Measurements from ENCODE around the gene CACNA2D4. TPM values are rescaled to one million over a fixed set of nuclear protein-coding genes. Genes with fewer than 3 reads are reported as not detected.

CACNA2D4 gene
- total and polyA plus RNA-seq, 4 donors = 0.95 to 1.8 (median 1.7) TPM

GRCh38 chr12:1837541-1838204, 80.8 kb downstream of the CACNA2D4 start:
- Histone ChIP-seq H3K4me1 (ENCODE audit: control insufficient read depth, insufficient read depth, low read length) (peaks cover 62% of the 10 kb centered on the region), H3K9me3 (ENCODE audit: control insufficient read depth, insufficient read depth, low read length) (no peaks in the 10 kb centered on the region), H3K4me3 (ENCODE audit: low read depth, low read length) (no peak overlapping the region), H3K27me3 (ENCODE audit: control insufficient read depth, insufficient read depth, low read length) (no peaks in the 10 kb centered on the region), H3K27ac (ENCODE audit: low read depth, low read length) (peak overlapping the region; percentile 52), H3K36me3 (ENCODE audit: control insufficient read depth, insufficient read depth, low read length) (peaks cover 19% of the 10 kb centered on the region)
- no peak for DNase-seq (ENCODE audit: low read depth in 4 of 6, low spot score in 6 of 6)
- WGBS (ENCODE audit: insufficient coverage) = 45% methylated on average over 9 of the region's 12 CpGs

- peak in 2 of 6 donors; percentile 69 to 78 for DNase-seq (ENCODE audit: low read depth in 4 of 6, low spot score in 6 of 6)
- peaks cover 1% of the 10 kb centered on the region for H3K27me3 ChIP-seq (ENCODE audit: control insufficient read depth, insufficient read depth, low read length)
- H3K4me1 ChIP-seq (ENCODE audit: control insufficient read depth, insufficient read depth, low read length) = peaks cover 63% of the 10 kb centered on the region
- WGBS (ENCODE audit: insufficient coverage) = 38% methylated on average over 18 of the region's 22 CpGs
- no peak overlapping the region for H3K4me3 ChIP-seq (ENCODE audit: low read depth, low read length)
- no peak overlapping the region for H3K27ac ChIP-seq (ENCODE audit: low read depth, low read length)
- H3K9me3 ChIP-seq (ENCODE audit: control insufficient read depth, insufficient read depth, low read length) = no peaks in the 10 kb centered on the region
- H3K36me3 ChIP-seq (ENCODE audit: control insufficient read depth, insufficient read depth, low read length) = peaks cover 19% of the 10 kb centered on the region
Observed at GRCh38 chr12:1836854-1837421, 81.5 kb downstream of the CACNA2D4 start.

GRCh38 chr12:1836241-1836803, 82.1 kb downstream of the CACNA2D4 start:
- H3K36me3 ChIP-seq (ENCODE audit: control insufficient read depth, insufficient read depth, low read length) = peaks cover 21% of the 10 kb centered on the region
- DNase-seq (ENCODE audit: low read depth in 4 of 6, low spot score in 6 of 6) = no peak
- WGBS (ENCODE audit: insufficient coverage) = 78% methylated on average over 6 of the region's 7 CpGs
- no peak overlapping the region for H3K4me3 ChIP-seq (ENCODE audit: low read depth, low read length)
- H3K9me3 ChIP-seq (ENCODE audit: control insufficient read depth, insufficient read depth, low read length) = no peaks in the 10 kb centered on the region
- peaks cover 3% of the 10 kb centered on the region for H3K27me3 ChIP-seq (ENCODE audit: control insufficient read depth, insufficient read depth, low read length)
- H3K27ac ChIP-seq (ENCODE audit: low read depth, low read length) = no peak overlapping the region
- H3K4me1 ChIP-seq (ENCODE audit: control insufficient read depth, insufficient read depth, low read length) = peaks cover 65% of the 10 kb centered on the region

GRCh38 chr12:1835211-1836131, 83.0 kb downstream of the CACNA2D4 start:
- Histone ChIP-seq H3K27ac (ENCODE audit: low read depth, low read length) (no peak overlapping the region), H3K4me1 (ENCODE audit: control insufficient read depth, insufficient read depth, low read length) (peaks cover 70% of the 10 kb centered on the region), H3K36me3 (ENCODE audit: control insufficient read depth, insufficient read depth, low read length) (peaks cover 27% of the 10 kb centered on the region), H3K9me3 (ENCODE audit: control insufficient read depth, insufficient read depth, low read length) (no peaks in the 10 kb centered on the region), H3K27me3 (ENCODE audit: control insufficient read depth, insufficient read depth, low read length) (peaks cover 10% of the 10 kb centered on the region), H3K4me3 (ENCODE audit: low read depth, low read length) (no peak overlapping the region)
- DNase-seq (ENCODE audit: low read depth in 4 of 6, low spot score in 6 of 6) = peak in 1 of 6 donors; percentile 34
- 65% methylated on average over 22 of the region's 22 CpGs for WGBS (ENCODE audit: insufficient coverage)

GRCh38 chr12:1834186-1834925, 84.1 kb downstream of the CACNA2D4 start:
- DNase-seq (ENCODE audit: low read depth in 4 of 6, low spot score in 6 of 6) = no peak
- Histone ChIP-seq H3K27ac (ENCODE audit: low read depth, low read length) (no peak overlapping the region), H3K36me3 (ENCODE audit: control insufficient read depth, insufficient read depth, low read length) (peaks cover 27% of the 10 kb centered on the region), H3K9me3 (ENCODE audit: control insufficient read depth, insufficient read depth, low read length) (no peaks in the 10 kb centered on the region), H3K4me3 (ENCODE audit: low read depth, low read length) (no peak overlapping the region), H3K4me1 (ENCODE audit: control insufficient read depth, insufficient read depth, low read length) (peaks cover 67% of the 10 kb centered on the region), H3K27me3 (ENCODE audit: control insufficient read depth, insufficient read depth, low read length) (peaks cover 11% of the 10 kb centered on the region)
- WGBS (ENCODE audit: insufficient coverage) = 90% methylated on average over 30 of the region's 34 CpGs

- Histone ChIP-seq H3K36me3 (ENCODE audit: control insufficient read depth, insufficient read depth, low read length) (peaks cover 32% of the 10 kb centered on the region), H3K4me3 (ENCODE audit: low read depth, low read length) (no peak overlapping the region), H3K27me3 (ENCODE audit: control insufficient read depth, insufficient read depth, low read length) (peaks cover 14% of the 10 kb centered on the region), H3K27ac (ENCODE audit: low read depth, low read length) (no peak overlapping the region), H3K4me1 (ENCODE audit: control insufficient read depth, insufficient read depth, low read length) (peaks cover 67% of the 10 kb centered on the region), H3K9me3 (ENCODE audit: control insufficient read depth, insufficient read depth, low read length) (no peaks in the 10 kb centered on the region)
- 91% methylated on average over 8 of the region's 10 CpGs for WGBS (ENCODE audit: insufficient coverage)
- DNase-seq (ENCODE audit: low read depth in 4 of 6, low spot score in 6 of 6) = no peak
Observed at GRCh38 chr12:1833596-1834028, 84.8 kb downstream of the CACNA2D4 start.

- WGBS (ENCODE audit: insufficient coverage) = 44% methylated on average over 14 of the region's 17 CpGs
- peaks cover 39% of the 10 kb centered on the region for H3K36me3 ChIP-seq (ENCODE audit: control insufficient read depth, insufficient read depth, low read length)
- peaks cover 14% of the 10 kb centered on the region for H3K27me3 ChIP-seq (ENCODE audit: control insufficient read depth, insufficient read depth, low read length)
- H3K9me3 ChIP-seq (ENCODE audit: control insufficient read depth, insufficient read depth, low read length) = no peaks in the 10 kb centered on the region
- H3K4me3 ChIP-seq (ENCODE audit: low read depth, low read length) = no peak overlapping the region
- H3K27ac ChIP-seq (ENCODE audit: low read depth, low read length) = no peak overlapping the region
- peak in 2 of 6 donors; percentile 83 to 88 for DNase-seq (ENCODE audit: low read depth in 4 of 6, low spot score in 6 of 6)
- peaks cover 61% of the 10 kb centered on the region for H3K4me1 ChIP-seq (ENCODE audit: control insufficient read depth, insufficient read depth, low read length)
Observed at GRCh38 chr12:1832801-1833595, 85.5 kb downstream of the CACNA2D4 start.

GRCh38 chr12:1830981-1831963, 87.2 kb downstream of the CACNA2D4 start:
- Histone ChIP-seq H3K27ac (ENCODE audit: low read depth, low read length) (no peak overlapping the region), H3K4me1 (ENCODE audit: control insufficient read depth, insufficient read depth, low read length) (peaks cover 53% of the 10 kb centered on the region), H3K9me3 (ENCODE audit: control insufficient read depth, insufficient read depth, low read length) (no peaks in the 10 kb centered on the region), H3K36me3 (ENCODE audit: control insufficient read depth, insufficient read depth, low read length) (peaks cover 56% of the 10 kb centered on the region), H3K27me3 (ENCODE audit: control insufficient read depth, insufficient read depth, low read length) (peaks cover 14% of the 10 kb centered on the region), H3K4me3 (ENCODE audit: low read depth, low read length) (no peak overlapping the region)
- DNase-seq (ENCODE audit: low read depth in 4 of 6, low spot score in 6 of 6) = peak in 1 of 6 donors; percentile 68
- 22% methylated on average over 30 of the region's 34 CpGs for WGBS (ENCODE audit: insufficient coverage)
